ENCODE data around the gene RIC8A.
"Not testable (repeated sequence)": the region's sequence is repeated elsewhere in the genome, so short reads cannot be mapped to it uniquely, and the experiment has no call there.

The RIC8A gene

DNA sequence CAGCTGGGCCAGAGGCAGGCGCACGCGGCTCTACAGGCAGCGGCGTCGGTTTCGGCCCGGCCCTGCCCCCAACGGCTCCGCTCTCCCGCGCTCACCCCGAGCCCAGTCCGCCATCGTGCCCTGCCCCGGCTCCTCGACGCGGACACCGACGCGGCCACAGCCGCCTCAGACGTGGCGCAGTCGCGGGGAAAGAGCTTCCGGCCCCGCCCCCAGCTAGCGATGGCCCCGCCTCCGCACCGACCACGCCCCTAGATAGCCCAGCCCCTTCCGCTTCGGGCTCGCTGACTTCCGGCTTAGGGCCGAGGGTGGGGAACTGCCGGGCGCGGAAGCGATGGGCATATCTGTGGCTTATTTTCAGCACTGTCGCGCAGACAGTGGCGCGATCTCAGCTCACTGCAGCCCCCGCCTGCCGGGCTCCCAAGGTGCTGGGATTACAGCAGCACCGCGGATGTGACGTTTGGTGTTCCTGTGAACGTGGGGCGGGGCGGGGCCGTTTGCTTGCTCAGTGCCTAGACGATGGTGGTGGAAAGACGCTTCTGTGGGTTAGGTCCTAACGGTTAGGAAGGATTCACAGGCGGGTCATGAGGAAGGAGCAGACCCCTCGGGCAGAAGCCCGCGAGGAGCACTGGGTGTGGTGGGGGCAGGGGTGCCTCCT is at the start of gene RIC8A, which contains the start of gene BET1L:
Gene RIC8A (plus strand): TSS at position 501 of the 655 bp plus-strand sequence. CDS start 1,147 bp downstream, outside the sequence.
Gene BET1L (minus strand): TSS at position 192 of the 655 bp plus-strand sequence. CDS start 78 bp downstream, at position 114.
- DNase-seq (ENCODE audit: low read depth, low spot score): peak; percentile 93

- not testable (repeated sequence) for DNase-seq (ENCODE audit: low read depth, low spot score)
Observed at GRCh38 chr11:180242-180641, 27.3 kb upstream of the RIC8A start.

DNA sequence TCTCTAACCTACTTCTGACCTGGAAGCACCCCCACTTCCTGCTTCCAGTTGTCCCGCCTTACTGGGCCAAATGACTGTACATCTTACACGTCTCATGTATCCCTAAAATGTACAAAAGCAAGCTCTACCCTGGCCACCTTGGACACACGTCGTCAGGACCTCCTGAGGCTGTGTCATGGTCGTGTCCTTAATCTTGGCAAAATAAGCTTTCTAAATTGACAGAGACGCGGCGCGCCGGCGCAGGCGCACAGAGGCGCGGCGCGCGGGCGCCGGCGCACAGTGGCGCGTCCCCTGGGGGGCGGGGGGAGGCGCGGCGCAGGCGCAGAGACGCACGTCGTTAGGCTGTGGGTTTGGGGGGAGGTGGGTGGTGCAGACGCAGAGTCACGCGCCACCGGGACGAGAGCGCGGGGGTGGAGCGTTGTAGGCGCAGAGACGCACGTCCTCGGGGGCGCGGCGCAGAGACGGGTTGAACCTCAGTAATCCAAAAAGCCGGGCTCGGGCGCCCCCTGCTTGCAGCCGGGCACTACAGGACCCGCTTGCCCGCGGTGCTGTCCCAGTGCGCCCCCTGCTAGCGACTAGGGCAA is 18.2 kb upstream of the RIC8A start:
- DNase-seq (ENCODE audit: low read depth, low spot score): not testable (repeated sequence)

- not testable (repeated sequence) for DNase-seq (ENCODE audit: low read depth, low spot score)
Observed at GRCh38 chr11:189843-190311, 17.6 kb upstream of the RIC8A start.

- DNase-seq (ENCODE audit: low read depth, low spot score): not testable (repeated sequence)
Observed at GRCh38 chr11:190546-190945, 17.0 kb upstream of the RIC8A start.

GRCh38 chr11:191490-192478 is 15.7 kb upstream of the RIC8A start:
- DNase-seq (ENCODE audit: low read depth, low spot score): not testable (repeated sequence)

DNA sequence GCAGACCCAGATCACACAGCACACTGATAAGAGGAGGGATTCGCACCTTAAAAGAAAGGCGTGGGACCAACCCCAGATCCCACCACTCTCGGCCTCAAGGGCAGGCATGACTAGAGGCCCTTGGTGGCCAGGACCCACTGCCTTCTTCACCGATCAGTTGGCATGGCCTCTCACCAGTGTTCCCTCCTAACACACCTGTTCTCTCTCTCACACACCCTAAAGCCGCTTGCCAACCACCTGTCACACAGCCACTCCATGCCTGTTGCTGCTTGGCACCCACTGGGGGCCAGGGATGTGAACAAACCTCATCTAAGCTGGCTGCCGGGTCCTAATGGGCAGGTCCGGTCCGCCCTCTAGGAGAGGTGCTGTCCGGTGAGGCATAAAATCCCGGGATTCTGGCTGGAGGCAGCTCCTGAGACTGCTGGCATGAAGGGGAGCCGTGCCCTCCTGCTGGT is 14.8 kb upstream of the RIC8A start, which contains the start of gene SCGB1C1:
Gene SCGB1C1 (plus strand): TSS at position 405 of the 455 bp plus-strand sequence. CDS start 22 bp downstream, at position 427.
- DNase-seq (ENCODE audit: low read depth, low spot score): not testable (repeated sequence)

GRCh38 chr11:193481-193880 is 14.0 kb upstream of the RIC8A start:
- DNase-seq (ENCODE audit: low read depth, low spot score): not testable (repeated sequence)

DNA sequence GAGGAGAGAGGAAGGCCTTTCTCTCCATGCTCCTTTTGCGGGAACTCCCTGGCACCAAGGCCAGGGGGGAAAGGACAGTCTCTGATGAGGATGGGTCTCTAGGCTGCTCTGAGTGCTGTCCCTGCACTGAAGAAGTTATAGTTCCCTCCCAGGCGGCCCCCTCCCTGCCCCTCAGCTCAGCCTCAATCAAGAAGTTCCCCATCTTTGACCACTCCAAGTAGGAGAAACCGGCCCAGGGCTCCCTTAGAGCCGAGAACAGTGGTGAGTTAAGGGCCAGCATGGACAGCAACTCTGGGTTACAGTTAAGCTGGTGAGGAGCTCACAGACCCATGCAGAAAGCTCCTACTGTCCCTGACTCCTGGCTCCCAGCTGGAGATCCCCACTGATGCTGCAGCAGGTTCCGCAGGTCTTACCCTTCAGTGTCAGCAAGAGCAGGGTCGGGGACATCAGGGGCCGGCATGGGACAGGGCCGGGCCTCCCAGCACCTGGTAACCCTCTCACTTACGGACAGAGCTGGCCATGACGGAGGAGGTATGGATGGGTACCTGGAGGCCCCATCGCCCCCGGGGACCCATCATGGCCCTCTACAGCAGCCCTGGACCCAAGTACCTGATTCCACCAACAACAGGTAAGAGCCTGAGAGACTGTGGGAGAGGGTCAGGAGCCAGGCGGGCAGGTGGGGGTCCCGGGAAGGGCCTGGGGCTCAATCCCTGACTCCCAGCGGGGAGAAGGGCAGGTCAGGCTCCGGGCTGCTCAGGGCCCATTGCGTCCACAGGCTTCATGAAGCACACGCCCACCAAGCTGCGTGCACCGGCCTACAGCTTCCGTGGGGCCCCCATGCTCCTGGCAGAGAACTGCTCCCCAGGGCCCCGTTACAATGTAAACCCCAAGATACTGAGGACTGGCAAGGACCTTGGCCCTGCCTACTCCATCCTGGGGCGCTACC is 10.4 kb upstream of the RIC8A start:
- no peak for DNase-seq (ENCODE audit: low read depth, low spot score)

DNA sequence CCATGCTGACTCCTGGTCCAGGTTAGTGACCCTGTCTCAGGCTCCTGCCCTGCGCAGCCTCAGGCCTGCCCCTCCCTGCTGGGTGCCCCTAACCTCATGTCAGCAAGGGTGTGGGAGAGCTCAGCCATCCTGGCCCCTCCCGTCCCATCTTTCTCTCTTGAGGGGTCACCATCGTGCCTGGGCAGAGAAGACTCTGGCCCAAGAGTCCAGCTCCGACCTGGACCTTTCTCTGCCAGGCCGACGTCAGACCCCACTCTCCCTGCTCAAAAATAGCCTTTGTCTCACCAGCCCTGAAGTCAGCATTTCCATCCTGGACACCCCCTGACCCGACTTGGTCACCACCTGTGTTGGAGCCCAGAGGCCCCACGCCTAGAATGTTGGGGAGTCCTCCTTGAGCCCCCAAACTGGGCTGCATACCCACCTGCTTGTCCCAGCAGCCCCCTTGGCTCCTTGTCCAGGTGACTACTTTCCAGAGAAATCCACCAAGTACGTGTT is 9.7 kb upstream of the RIC8A start:
- no peak for DNase-seq (ENCODE audit: low read depth, low spot score)

DNA sequence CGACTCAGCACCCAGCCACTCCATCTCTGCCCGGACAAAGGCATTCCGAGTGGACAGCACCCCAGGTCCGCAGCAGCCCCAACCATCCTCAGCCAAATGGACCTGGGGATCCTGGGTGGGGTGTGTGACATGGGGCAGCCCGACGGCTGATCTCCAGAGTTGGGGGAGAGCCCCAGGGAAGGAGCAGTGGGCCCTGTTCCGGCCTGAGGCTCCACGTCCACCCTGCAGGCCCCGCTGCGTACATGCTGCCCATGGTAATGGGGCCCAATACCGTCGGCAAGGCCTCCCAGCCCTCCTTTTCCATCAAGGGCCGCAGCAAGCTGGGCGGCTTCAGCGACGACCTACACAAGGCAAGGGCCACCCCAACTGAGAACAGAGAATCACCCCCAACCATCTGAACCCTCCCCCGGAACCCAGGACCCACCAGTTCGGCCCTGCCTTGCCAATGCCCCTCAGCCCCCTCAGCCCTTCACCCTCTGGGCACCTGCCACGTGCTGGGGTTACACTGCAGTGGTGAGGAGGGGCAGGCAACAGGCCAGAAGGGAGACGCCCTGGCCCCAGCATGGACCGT is 9.2 kb upstream of the RIC8A start:
- no peak for DNase-seq (ENCODE audit: low read depth, low spot score)

- no peak for DNase-seq (ENCODE audit: low read depth, low spot score)
Observed at GRCh38 chr11:199004-199581, 8.4 kb upstream of the RIC8A start.

DNA sequence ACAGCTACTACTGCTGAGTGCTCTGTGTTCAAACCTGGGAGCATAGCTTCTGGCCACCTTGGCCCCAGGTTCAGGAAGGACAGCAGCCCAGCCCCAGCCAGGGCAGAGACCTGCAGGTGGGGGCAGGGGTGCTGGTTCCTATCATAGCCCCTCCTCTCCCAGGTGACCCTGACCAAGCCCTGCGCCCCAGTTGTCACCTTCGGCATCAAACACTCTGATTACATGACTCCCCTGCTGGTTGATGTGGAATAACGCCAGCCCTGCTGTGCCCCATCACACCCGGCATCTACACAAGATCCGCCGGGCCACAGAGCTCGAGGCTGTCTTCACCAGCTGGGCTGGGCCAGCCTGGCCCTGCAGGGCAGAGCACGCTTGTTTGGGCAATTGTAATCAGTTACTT is 7.7 kb upstream of the RIC8A start:
- DNase-seq (ENCODE audit: low read depth, low spot score): no peak

GRCh38 chr11:200224-201003 is 7.1 kb upstream of the RIC8A start:
- DNase-seq (ENCODE audit: low read depth, low spot score): no peak

- DNase-seq (ENCODE audit: low read depth, low spot score): no peak
Observed at GRCh38 chr11:201966-202365, 5.5 kb upstream of the RIC8A start.

GRCh38 chr11:202490-202889 is 5.0 kb upstream of the RIC8A start:
- no peak for DNase-seq (ENCODE audit: low read depth, low spot score)

GRCh38 chr11:203056-203944 is 4.2 kb upstream of the RIC8A start:
- DNase-seq (ENCODE audit: low read depth, low spot score): no peak

Measured in iPS DF 19.7 (cell line).